Pancreas (tissue), 10 donors: Measurements from ENCODE around the gene BAZ1B. TPM values are rescaled to one million over a fixed set of nuclear protein-coding genes. Genes with fewer than 3 reads are reported as not detected.
"Not testable (repeated sequence)": the region's sequence is repeated elsewhere in the genome, so short reads cannot be mapped to it uniquely, and the experiment has no call there.

Experiments used
- ATAC-seq, 4 donors: fragments of 200-7000 bp; cut with Tn5 transposase; one replicate each; pipeline versions ENCODE4 v1.8.0 to v1.9.1; 2020; ENCODE audit warnings: mild to moderate bottlenecking in 4 of 4, moderate library complexity in 4 of 4
- DNase-seq, 6 donors: peaks; one replicate each; pipeline ENCODE4 v3.0.0-alpha.2; 2020
- FAIRE-seq: peaks from 2 replicates; lab custom pipeline; 2012; peaks lifted over from hg19 to GRCh38; lab: Jason Lieb, UNC
- H3K27ac ChIP-seq, 4 donors: fragments of 200-600 bp; sonication (generic); 1 replicate in 3 of 4; 2 replicates in 1 of 4; pipeline versions ENCODE4 v1.5.0 to v1.8.0; 2020
- H3K27me3 ChIP-seq, 4 donors: fragments of 200-600 bp; one replicate each; pipeline ENCODE4 v1.8.0; 2021
- H3K36me3 ChIP-seq, 3 donors: fragments of 200-600 bp; sonication (generic) in 1 of 3; one replicate each; pipeline versions ENCODE4 v1.5.0 to v1.8.0; 2020 to 2021
- H3K4me1 ChIP-seq, 3 donors: fragments of 200-600 bp; one replicate each; pipeline ENCODE4 v1.8.0; 2021
- H3K4me3 ChIP-seq, 4 donors: fragments of 200-600 bp; sonication (generic) in 2 of 4; one replicate each; pipeline versions ENCODE4 v1.5.0 to v1.8.0; 2020 to 2021
- H3K9me3 ChIP-seq, 4 donors: fragments of 200-600 bp; one replicate each; pipeline ENCODE4 v1.8.0; 2021
- CTCF ChIP-seq, 4 donors: fragments of 200-600 bp; sonication (generic) in 3 of 4; IDR thresholded peaks; one replicate each; pipeline versions ENCODE4 v1.5.0 to v1.8.0; 2021; ENCODE audit warnings: antibody characterized with exemption in 4 of 4
- WGBS, 2 donors: extraction: QIAGEN DNeasy Blood & Tissue Kit; methylation state at CpG; one replicate each; pipeline ENCODE4 v1.1.7; 2013; 5-methylcytosine and 5-hydroxymethylcytosine counted together
- intact Hi-C, 3 donors: fragments of 100-400 bp; cut with DNase I; formaldehyde crosslinking; loops; one replicate each; pipeline versions ENCODE4 v1.11.1 to v1.14.2; 2022
- polyA plus RNA-seq, 2 donors: library from polyadenylated mRNA; stranded (reverse); fragments of 200-250 nt; gene quantifications; one replicate each; pipeline ENCODE4 v1.2.3, GENCODE V29; 2013
- total RNA-seq, 6 donors: library from RNA; stranded (reverse); fragmentation: NEBNext Ultra II Directional in 4 of 6; extraction: Animal tissue kit (Norgen Biotek cat#: 25700) in 4 of 6; gene quantifications; one replicate each; pipeline versions ENCODE4 v1.2.1 to v1.2.4, GENCODE V29; 2021 to 2023
- donor health status: healthy with polysubstance abuse.
- donor health status: DM: no; HTN: no; CAD: no; lungs with moderate emphysema.
- donor health status: DM: no; HTN: no; CAD: no.
- donor health status: control.
- donor health status: control.
- donor health status: Bipolar disorder and iron deficiency.
- donor health status: DM: yes; HTN: yes; CAD: no.
- donor health status: DM: no; HTN: no; CAD: no.
- donor health status: DM: no; HTN: no; CAD: no.
- donor health status: DM: yes; HTN: yes; CAD: no.

The BAZ1B gene
- total and polyA plus RNA-seq, 8 donors = 11.6 to 29.0 (median 17.5) TPM

GRCh38 chr7:73426016-73426415 is 96.1 kb downstream of the BAZ1B start:
- DNase-seq (no peak), FAIRE-seq (no peak), ATAC-seq (no peak)
- TF ChIP-seq CTCF (IDR thresholded peaks at IDR 0.05) = no peak
- no peak overlapping the region for H3K27ac ChIP-seq
- no peaks in the 10 kb centered on the region for H3K27me3 ChIP-seq
- no peaks in the 10 kb centered on the region for H3K9me3 ChIP-seq
- no peak overlapping the region for H3K4me3 ChIP-seq
- intact Hi-C loops = no loop called here
- H3K36me3 ChIP-seq = no peaks in the 10 kb centered on the region
- WGBS, 2 donors = 68 to 72% methylated on average over 8 of the region's 8 CpGs
- H3K4me1 ChIP-seq = no peaks in the 10 kb centered on the region

GRCh38 chr7:73425356-73425983 is 96.6 kb downstream of the BAZ1B start:
- H3K27ac ChIP-seq = no peak overlapping the region
- H3K9me3 ChIP-seq = no peaks in the 10 kb centered on the region
- FAIRE-seq (no peak), DNase-seq (no peak), ATAC-seq (no peak)
- no peak overlapping the region for H3K4me3 ChIP-seq
- TF ChIP-seq CTCF (IDR thresholded peaks at IDR 0.05) = no peak
- H3K4me1 ChIP-seq = no peaks in the 10 kb centered on the region
- no peaks in the 10 kb centered on the region for H3K36me3 ChIP-seq
- no peaks in the 10 kb centered on the region for H3K27me3 ChIP-seq
- intact Hi-C loops = no loop called here
- 92 to 94% methylated on average over 9 of the region's 9 CpGs for WGBS, 2 donors

GRCh38 chr7:73424489-73424885 is 97.6 kb downstream of the BAZ1B start:
- 91 to 92% methylated on average over 11 of the region's 11 CpGs for WGBS, 2 donors
- no peak for ATAC-seq
- TF ChIP-seq CTCF (IDR thresholded peaks at IDR 0.05) = no peak
- FAIRE-seq = no peak
- Histone ChIP-seq H3K4me1 (no peaks in the 10 kb centered on the region), H3K36me3 (no peaks in the 10 kb centered on the region), H3K9me3 (no peaks in the 10 kb centered on the region), H3K27ac (no peak overlapping the region), H3K4me3 (no peak overlapping the region), H3K27me3 (no peaks in the 10 kb centered on the region)
- intact Hi-C loops = no loop called here
- no peak for DNase-seq

- Histone ChIP-seq H3K4me3 (peak overlapping the region in 1 of 4 donors; percentile 22), H3K4me1 (no peaks in the 10 kb centered on the region), H3K36me3 (no peaks in the 10 kb centered on the region), H3K27me3 (no peaks in the 10 kb centered on the region), H3K9me3 (no peaks in the 10 kb centered on the region), H3K27ac (no peak overlapping the region)
- intact Hi-C loops = no loop called here
- WGBS, 2 donors = 38 to 39% methylated on average over 45 to 52 of the region's 52 CpGs
- no peak for TF ChIP-seq CTCF (IDR thresholded peaks at IDR 0.05)
- ATAC-seq (peak in 3 of 4 donors; percentile 53 to 74 (median 72)), DNase-seq (no peak), FAIRE-seq (no peak)
These were observed 98.3 kb downstream of the BAZ1B start for GRCh38 chr7:73423519-73424488.

- H3K27me3 ChIP-seq, H3K27ac ChIP-seq, DNase-seq, FAIRE-seq, H3K4me3 ChIP-seq, H3K4me1 ChIP-seq, intact Hi-C loops, H3K36me3 ChIP-seq, ATAC-seq, H3K9me3 ChIP-seq: not testable (repeated sequence)
- 63 to 68% methylated on average over 8 of the region's 8 CpGs for WGBS, 2 donors
These were observed 101.5 kb downstream of the BAZ1B start for GRCh38 chr7:73420610-73421009.

GRCh38 chr7:73420016-73420415 is 102.1 kb downstream of the BAZ1B start:
- FAIRE-seq, H3K27ac ChIP-seq, H3K36me3 ChIP-seq, H3K4me3 ChIP-seq, H3K4me1 ChIP-seq, H3K27me3 ChIP-seq, intact Hi-C loops, H3K9me3 ChIP-seq: not testable (repeated sequence)
- DNase-seq = peak in 1 of 6 donors; percentile 25
- peak in 3 of 4 donors; percentile 62 to 75 (median 63) for ATAC-seq
- WGBS, 2 donors = 16 to 21% methylated on average over 8 of the region's 8 CpGs
